Calu3 (cell line): ENCODE data around the gene MYRIP. TPM values are rescaled to one million over a fixed set of nuclear protein-coding genes. Genes with fewer than 3 reads are reported as not detected.

Source experiments
- BruUV-seq: library from RNA; stranded (reverse); fragments of 400-500 nt; replicated peaks from 2 replicates; lab custom pipeline; 2021; lab: Mats Ljungman, UMichigan
- CTCF ChIA-PET: fragments of 300-600 bp; sonication (Branson Sonifier 250); formaldehyde crosslinking; loops from one replicate; lab custom pipeline; 2022; ENCODE audit warnings: antibody characterized with exemption; lab: Charles Lee
- DNase-seq: peaks from one replicate; pipeline ENCODE4 v3.0.0; 2022
- H3K27ac Mint-ChIP-seq: one replicate; pipeline ENCODE4 v1.8.0; 2022; ENCODE audit warnings: mixed read lengths; ENCODE audit not compliant: unreplicated experiment
- H3K27me3 Mint-ChIP-seq: one replicate; pipeline ENCODE4 v1.8.0; 2022; ENCODE audit warnings: mixed read lengths; ENCODE audit not compliant: unreplicated experiment
- H3K36me3 Mint-ChIP-seq: one replicate; pipeline ENCODE4 v1.8.0; 2022; ENCODE audit warnings: mild to moderate bottlenecking, moderate library complexity, mixed read lengths; ENCODE audit not compliant: insufficient read depth, unreplicated experiment
- H3K4me1 Mint-ChIP-seq: one replicate; pipeline ENCODE4 v1.8.0; 2022; ENCODE audit warnings: mild to moderate bottlenecking, low read depth, mixed read lengths; ENCODE audit not compliant: unreplicated experiment
- H3K4me3 Mint-ChIP-seq: one replicate; pipeline ENCODE4 v1.8.0; 2022; ENCODE audit warnings: mild to moderate bottlenecking, low read depth, moderate library complexity, mixed read lengths; ENCODE audit not compliant: unreplicated experiment
- H3K9me3 Mint-ChIP-seq: one replicate; pipeline ENCODE4 v1.8.0; 2022; ENCODE audit warnings: low read depth, mixed read lengths; ENCODE audit not compliant: unreplicated experiment
- intact Hi-C: fragments of 100-400 bp; cut with micrococcal nuclease; formaldehyde crosslinking; loops from one replicate; pipeline ENCODE4 v1.10.0; 2022; ENCODE audit not compliant: unreplicated experiment
- total RNA-seq: library from RNA; stranded (reverse); gene quantifications from 2 replicates; pipeline ENCODE4 v1.2.3, GENCODE V29; 2022
- TF ChIP-seq, protein P1 (sequence below): fragments of 200-600 bp; IDR thresholded peaks from one replicate; pipeline ENCODE4 v1.8.0; 2022; ENCODE audit warnings: antibody characterized with exemption; ENCODE audit not compliant: unreplicated experiment

The MYRIP gene
- total RNA-seq, 1 experiment from 2014 or later: 5.6 TPM

DNA sequence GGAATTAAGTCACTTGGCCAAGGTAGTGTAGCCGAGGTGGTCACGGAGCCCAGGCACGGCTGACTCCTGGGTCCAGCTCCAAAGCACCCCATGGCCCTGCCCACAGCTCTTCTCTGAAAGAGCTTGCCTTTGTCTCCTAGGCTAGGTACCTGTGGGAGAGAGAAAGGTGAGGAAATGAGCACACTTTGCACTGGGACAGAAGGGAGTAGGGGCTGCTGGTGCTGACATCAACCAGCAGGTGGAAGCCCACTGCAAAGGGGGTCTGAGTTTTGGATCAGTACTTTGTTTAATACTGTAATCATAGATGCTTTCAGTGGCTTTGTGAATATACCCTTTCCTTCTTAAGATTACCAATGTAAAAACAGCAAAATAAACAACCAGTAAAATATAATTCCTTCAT, 371.8 kb downstream of the MYRIP start:
- Mint-ChIP-seq H3K9me3 (no peaks in the 10 kb centered on the region), H3K36me3 (no peaks in the 10 kb centered on the region), H3K27ac (no peak overlapping the region), H3K4me3 (no peak overlapping the region), H3K27me3 (no peaks in the 10 kb centered on the region), H3K4me1 (no peaks in the 10 kb centered on the region)
- TF ChIP-seq, protein P1, sequence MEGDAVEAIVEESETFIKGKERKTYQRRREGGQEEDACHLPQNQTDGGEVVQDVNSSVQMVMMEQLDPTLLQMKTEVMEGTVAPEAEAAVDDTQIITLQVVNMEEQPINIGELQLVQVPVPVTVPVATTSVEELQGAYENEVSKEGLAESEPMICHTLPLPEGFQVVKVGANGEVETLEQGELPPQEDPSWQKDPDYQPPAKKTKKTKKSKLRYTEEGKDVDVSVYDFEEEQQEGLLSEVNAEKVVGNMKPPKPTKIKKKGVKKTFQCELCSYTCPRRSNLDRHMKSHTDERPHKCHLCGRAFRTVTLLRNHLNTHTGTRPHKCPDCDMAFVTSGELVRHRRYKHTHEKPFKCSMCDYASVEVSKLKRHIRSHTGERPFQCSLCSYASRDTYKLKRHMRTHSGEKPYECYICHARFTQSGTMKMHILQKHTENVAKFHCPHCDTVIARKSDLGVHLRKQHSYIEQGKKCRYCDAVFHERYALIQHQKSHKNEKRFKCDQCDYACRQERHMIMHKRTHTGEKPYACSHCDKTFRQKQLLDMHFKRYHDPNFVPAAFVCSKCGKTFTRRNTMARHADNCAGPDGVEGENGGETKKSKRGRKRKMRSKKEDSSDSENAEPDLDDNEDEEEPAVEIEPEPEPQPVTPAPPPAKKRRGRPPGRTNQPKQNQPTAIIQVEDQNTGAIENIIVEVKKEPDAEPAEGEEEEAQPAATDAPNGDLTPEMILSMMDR: no peak
- BruUV-seq: no TSS peak
- CTCF ChIA-PET: interaction anchor here (0.6 to 1.9 kb wide), 2 partner anchors 11 to 267 kb away, joined by 4 to 6 read pairs; no protein-coding TSS in a partner anchor
- intact Hi-C loops: no loop called here
- no peak for DNase-seq

GRCh38 chr3:40185029-40185695, 375.8 kb downstream of the MYRIP start:
- CTCF ChIA-PET: no interaction called here
- no peak overlapping the region for H3K27ac Mint-ChIP-seq

GRCh38 chr3:40186508-40186907, 377.1 kb downstream of the MYRIP start:
- peak; percentile 12 for DNase-seq
- H3K9me3 Mint-ChIP-seq: no peaks in the 10 kb centered on the region
- intact Hi-C loops: no loop called here
- H3K27me3 Mint-ChIP-seq: no peaks in the 10 kb centered on the region
- no peak overlapping the region for H3K27ac Mint-ChIP-seq
- CTCF ChIA-PET: interaction anchor here (1.2 kb wide), 1 partner anchor 644 kb away, joined by 3 read pairs; no protein-coding TSS in a partner anchor
- TF ChIP-seq, protein P1: no peak
- H3K4me3 Mint-ChIP-seq: no peak overlapping the region
- no peaks in the 10 kb centered on the region for H3K36me3 Mint-ChIP-seq
- BruUV-seq: no TSS peak
- no peaks in the 10 kb centered on the region for H3K4me1 Mint-ChIP-seq

More at GRCh38 chr3:40185029-40185695, 375.8 kb downstream of the MYRIP start:
- TF ChIP-seq, protein P1: no peak
- no TSS peak for BruUV-seq
- DNase-seq: no peak
- H3K36me3 Mint-ChIP-seq: no peaks in the 10 kb centered on the region
- intact Hi-C loops: no loop called here
- H3K27me3 Mint-ChIP-seq: no peaks in the 10 kb centered on the region
- H3K4me1 Mint-ChIP-seq: no peaks in the 10 kb centered on the region
- H3K4me3 Mint-ChIP-seq: no peak overlapping the region
- no peaks in the 10 kb centered on the region for H3K9me3 Mint-ChIP-seq

GRCh38 chr3:40187945-40188344, 378.5 kb downstream of the MYRIP start:
- TF ChIP-seq, protein P1: no peak
- intact Hi-C loops: no loop called here
- no peak for DNase-seq
- no peaks in the 10 kb centered on the region for H3K9me3 Mint-ChIP-seq
- no peaks in the 10 kb centered on the region for H3K27me3 Mint-ChIP-seq
- no peaks in the 10 kb centered on the region for H3K4me1 Mint-ChIP-seq
- H3K4me3 Mint-ChIP-seq: no peak overlapping the region
- CTCF ChIA-PET: interaction anchor here (0.5 kb wide), 1 partner anchor 130 kb away, joined by 3 read pairs; no protein-coding TSS in a partner anchor
- no peak overlapping the region for H3K27ac Mint-ChIP-seq
- no peaks in the 10 kb centered on the region for H3K36me3 Mint-ChIP-seq
- no TSS peak for BruUV-seq
